Measurements from ENCODE around the gene RXRA.
A peak's percentile ranks its signal among the peaks of the same experiment; 100 is the strongest.

The RXRA gene

GRCh38 chr9:134371731-134372130 lies 45.5 kb downstream of the RXRA start (continued):
- TF ChIP-seq ZNF280D (tag by site-specific recombination; IDR thresholded peaks at IDR 0.05) (no peak), KLF17 (tag by site-specific recombination; IDR thresholded peaks at IDR 0.05) (no peak)

- Histone ChIP-seq H3K27ac (ENCODE audit: extremely low read depth, low read depth, low read length) (no peak overlapping the region), H3K4me1 (ENCODE audit: control insufficient read depth, insufficient read depth, low read length) (no peaks in the 10 kb centered on the region), H3K36me3 (ENCODE audit: control insufficient read depth in 2 of 2, insufficient read depth in 1 of 2, low read length in 2 of 2) (no peaks in the 10 kb centered on the region), H3K4me3 (ENCODE audit: low read depth, low read length) (no peak overlapping the region), H3K9me3 (ENCODE audit: control insufficient read depth, insufficient read depth, low read depth, low read length) (no peaks in the 10 kb centered on the region)
- TF ChIP-seq ZNF639 (tag by site-specific recombination; IDR thresholded peaks at IDR 0.05): no peak
- TF ChIP-seq ZNF211 (tag by site-specific recombination; IDR thresholded peaks at IDR 0.05; ENCODE audit: low read depth): no peak
- peak; percentile 44; the same call in 1 of the 2 replicates for TF ChIP-seq ZNF768 (tag by site-specific recombination; IDR thresholded peaks at IDR 0.05)
- no peak for TF ChIP-seq ZNF221 (tag by site-specific recombination; IDR thresholded peaks at IDR 0.05; ENCODE audit: borderline replicate concordance)
- no peak for TF ChIP-seq ZNF19 (tag by site-specific recombination; IDR thresholded peaks at IDR 0.05; ENCODE audit: low read depth)
- no peak for TF ChIP-seq ZNF24 (tag by site-specific recombination; IDR thresholded peaks at IDR 0.05)
- ChIA-PET CTCF (interaction anchor here (0.5 to 1.4 kb wide), 2 partner anchors 202 to 535 kb away, joined by 3 to 6 read pairs; no protein-coding TSS in a partner anchor), POLR2A (no interaction called here)
Measured at GRCh38 chr9:134372581-134373267, 46.5 kb downstream of the RXRA start.

GRCh38 chr9:134373269-134373668 lies 47.0 kb downstream of the RXRA start:
- CTCF ChIA-PET: interaction anchor here (0.5 to 1.4 kb wide), 2 partner anchors 202 to 535 kb away, joined by 3 to 6 read pairs; no protein-coding TSS in a partner anchor
- TF ChIP-seq ZNF677 (tag by site-specific recombination; IDR thresholded peaks at IDR 0.05): no peak
- TF ChIP-seq ZNF747 (tag by site-specific recombination; IDR thresholded peaks at IDR 0.05): no peak
- TF ChIP-seq ZNF398 (tag by site-specific recombination; IDR thresholded peaks at IDR 0.05): no peak
- no peak for TF ChIP-seq ZNF148 (tag by site-specific recombination; IDR thresholded peaks at IDR 0.05; ENCODE audit: borderline replicate concordance)
- TF ChIP-seq SETDB1 (IDR thresholded peaks at IDR 0.05; ENCODE audit: insufficient read length, low read length): no peak
- no peak for TF ChIP-seq ZBTB48 (tag by site-specific recombination; IDR thresholded peaks at IDR 0.05)
- TF ChIP-seq ZNF24 (tag by site-specific recombination; IDR thresholded peaks at IDR 0.05): no peak
- H3K9me3 ChIP-seq (ENCODE audit: control insufficient read depth, insufficient read depth, low read depth, low read length): no peaks in the 10 kb centered on the region
- no peak overlapping the region for H3K27ac ChIP-seq (ENCODE audit: extremely low read depth, low read depth, low read length)
- no peak overlapping the region for H3K4me3 ChIP-seq (ENCODE audit: low read depth, low read length)
- POLR2A ChIA-PET: no interaction called here
- no peaks in the 10 kb centered on the region for H3K4me1 ChIP-seq (ENCODE audit: control insufficient read depth, insufficient read depth, low read length)
- no peaks in the 10 kb centered on the region for H3K36me3 ChIP-seq (ENCODE audit: control insufficient read depth in 2 of 2, insufficient read depth in 1 of 2, low read length in 2 of 2)

Data from HEK293 (cell line).